Measurements from ENCODE around the gene EPB41L3.

The EPB41L3 gene

DNA sequence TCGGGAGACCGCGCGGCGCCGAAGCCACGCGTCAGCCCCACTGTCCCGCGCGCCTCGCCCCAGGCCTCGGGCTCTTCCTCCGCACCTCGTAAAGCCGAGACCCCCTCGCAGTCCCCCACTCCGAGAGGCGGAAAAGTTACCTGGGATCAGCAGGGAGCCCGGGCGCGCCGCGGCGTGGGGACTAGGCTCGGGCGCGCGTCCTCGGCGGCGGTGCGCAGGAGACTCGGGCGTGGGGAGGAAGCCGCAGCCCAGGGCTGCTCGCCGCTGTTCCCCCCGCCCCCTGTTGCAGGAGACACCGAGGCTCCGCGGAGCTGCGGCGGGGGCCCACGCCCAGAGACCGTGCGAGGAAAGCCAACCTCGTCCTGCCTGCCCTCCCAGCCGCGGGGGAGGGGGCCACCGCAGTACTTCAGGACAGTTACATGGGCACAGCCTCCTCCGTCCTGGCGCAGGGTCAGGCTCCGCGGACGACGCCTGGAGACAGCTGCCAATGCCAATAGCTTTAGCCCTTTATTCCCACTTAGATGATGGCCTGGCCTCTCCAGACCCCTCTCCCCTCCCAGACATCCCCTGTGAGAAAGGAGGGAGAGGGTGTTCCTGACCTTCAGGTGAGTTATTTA is at the start of gene EPB41L3:
EPB41L3 (minus strand) TSS at position 225 of the 617 bp plus-strand sequence. CDS start 54,814 bp downstream, outside the sequence.
- no peaks in the 10 kb centered on the region for H3K36me3 Mint-ChIP-seq (ENCODE audit: low read depth)
- TF ChIP-seq, protein P1, sequence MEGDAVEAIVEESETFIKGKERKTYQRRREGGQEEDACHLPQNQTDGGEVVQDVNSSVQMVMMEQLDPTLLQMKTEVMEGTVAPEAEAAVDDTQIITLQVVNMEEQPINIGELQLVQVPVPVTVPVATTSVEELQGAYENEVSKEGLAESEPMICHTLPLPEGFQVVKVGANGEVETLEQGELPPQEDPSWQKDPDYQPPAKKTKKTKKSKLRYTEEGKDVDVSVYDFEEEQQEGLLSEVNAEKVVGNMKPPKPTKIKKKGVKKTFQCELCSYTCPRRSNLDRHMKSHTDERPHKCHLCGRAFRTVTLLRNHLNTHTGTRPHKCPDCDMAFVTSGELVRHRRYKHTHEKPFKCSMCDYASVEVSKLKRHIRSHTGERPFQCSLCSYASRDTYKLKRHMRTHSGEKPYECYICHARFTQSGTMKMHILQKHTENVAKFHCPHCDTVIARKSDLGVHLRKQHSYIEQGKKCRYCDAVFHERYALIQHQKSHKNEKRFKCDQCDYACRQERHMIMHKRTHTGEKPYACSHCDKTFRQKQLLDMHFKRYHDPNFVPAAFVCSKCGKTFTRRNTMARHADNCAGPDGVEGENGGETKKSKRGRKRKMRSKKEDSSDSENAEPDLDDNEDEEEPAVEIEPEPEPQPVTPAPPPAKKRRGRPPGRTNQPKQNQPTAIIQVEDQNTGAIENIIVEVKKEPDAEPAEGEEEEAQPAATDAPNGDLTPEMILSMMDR (IDR thresholded peaks at IDR 0.05) = no peak
- peaks cover 20% of the 10 kb centered on the region for H3K27me3 Mint-ChIP-seq (ENCODE audit: low read depth, poor library complexity)
- H3K4me1 Mint-ChIP-seq = peaks cover 36% of the 10 kb centered on the region
- no peaks in the 10 kb centered on the region for H3K9me3 Mint-ChIP-seq
- peak; percentile 66 for DNase-seq
- no peak within 1 kb of the TSS for H3K27ac Mint-ChIP-seq
- peak within 1 kb of the TSS; percentile 91 for H3K4me3 Mint-ChIP-seq

DNA sequence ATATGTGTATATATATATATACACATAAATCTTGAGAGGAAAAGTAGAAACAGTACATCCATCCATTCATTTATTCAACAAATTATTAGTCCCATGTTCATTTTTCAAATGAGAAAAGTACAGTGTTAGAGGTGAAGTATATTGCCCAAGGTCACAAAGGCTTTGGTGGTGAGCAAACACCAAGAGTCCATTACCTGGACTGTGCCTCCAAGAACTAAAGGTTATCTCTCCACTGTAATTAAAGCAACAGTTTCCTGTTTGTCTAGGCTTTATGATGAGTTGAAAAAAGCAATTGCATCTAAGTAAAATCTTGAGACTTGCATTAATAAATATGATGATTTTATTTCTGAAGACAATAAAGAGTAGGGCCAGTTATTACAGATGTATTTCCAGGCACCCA is 44.7 kb upstream of the EPB41L3 start:
- peaks cover 13% of the 10 kb centered on the region for H3K4me1 Mint-ChIP-seq
- no peak for DNase-seq
- no peak overlapping the region for H3K27ac Mint-ChIP-seq
- H3K36me3 Mint-ChIP-seq (ENCODE audit: low read depth) = peaks cover 22% of the 10 kb centered on the region
- TF ChIP-seq, protein P1 (IDR thresholded peaks at IDR 0.05) = no peak
- H3K9me3 Mint-ChIP-seq = peaks cover 26% of the 10 kb centered on the region
- H3K27me3 Mint-ChIP-seq (ENCODE audit: low read depth, poor library complexity) = peaks cover 2% of the 10 kb centered on the region
- no peak overlapping the region for H3K4me3 Mint-ChIP-seq

DNA sequence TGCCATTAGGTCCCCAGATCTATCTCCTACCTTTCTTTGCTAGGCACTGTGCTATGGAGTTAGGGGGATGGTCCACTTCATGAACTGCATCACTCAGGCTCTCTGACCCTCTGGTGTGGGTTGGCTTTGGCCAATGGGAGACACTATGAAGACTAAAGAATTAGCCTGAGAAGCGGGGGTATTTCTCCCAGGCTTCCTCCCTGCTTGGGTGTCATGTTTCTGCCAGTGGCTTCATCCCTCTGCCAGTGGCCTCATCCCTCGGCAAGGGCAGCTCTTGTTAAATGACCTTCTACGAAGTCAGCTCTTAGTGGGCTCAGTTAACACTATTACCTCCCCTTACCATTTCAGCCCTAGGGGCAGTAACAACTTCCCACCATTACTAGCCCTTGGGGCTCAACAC is 41.9 kb upstream of the EPB41L3 start:
- peaks cover 5% of the 10 kb centered on the region for H3K36me3 Mint-ChIP-seq (ENCODE audit: low read depth)
- no peak overlapping the region for H3K4me3 Mint-ChIP-seq
- TF ChIP-seq, protein P1 (IDR thresholded peaks at IDR 0.05) = no peak
- H3K9me3 Mint-ChIP-seq = peaks cover 5% of the 10 kb centered on the region
- H3K27me3 Mint-ChIP-seq (ENCODE audit: low read depth, poor library complexity) = peaks cover 2% of the 10 kb centered on the region
- H3K27ac Mint-ChIP-seq = no peak overlapping the region
- H3K4me1 Mint-ChIP-seq = peaks cover 37% of the 10 kb centered on the region
- DNase-seq = no peak

DNA sequence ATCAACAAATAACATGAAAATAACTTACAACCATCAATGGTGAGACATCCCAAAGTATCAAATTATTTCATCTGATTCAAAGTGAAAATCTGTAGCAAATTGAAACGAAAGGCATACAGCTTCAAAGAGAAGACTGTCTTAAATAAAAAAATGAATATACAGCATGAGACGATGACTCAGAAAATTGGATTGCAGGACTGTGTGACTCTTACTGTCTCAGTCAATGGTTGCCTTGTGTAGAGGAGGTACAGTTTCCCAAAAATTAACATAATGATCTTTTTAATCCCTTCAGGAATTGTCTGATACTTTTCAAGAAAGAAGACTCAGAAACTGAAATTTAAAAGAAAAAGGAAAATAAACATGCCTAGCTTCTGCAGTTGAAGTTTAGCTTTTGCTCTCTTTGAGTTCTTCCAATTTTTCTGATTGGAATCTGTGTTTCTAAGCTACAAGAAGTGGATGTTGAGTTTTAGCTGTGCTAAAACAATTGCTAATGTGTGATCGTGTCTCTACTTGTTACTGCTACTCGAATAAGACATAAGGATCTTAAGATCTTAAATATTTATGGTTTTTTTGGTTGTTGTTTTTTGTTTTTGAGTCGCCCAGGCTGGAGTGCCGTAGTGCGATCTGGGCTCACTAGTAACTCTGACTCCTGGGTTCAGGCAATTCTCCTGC is 41.1 kb upstream of the EPB41L3 start:
- DNase-seq = no peak
- Mint-ChIP-seq H3K27ac (no peak overlapping the region), H3K4me3 (no peak overlapping the region), H3K4me1 (peaks cover 39% of the 10 kb centered on the region), H3K27me3 (ENCODE audit: low read depth, poor library complexity) (peaks cover 2% of the 10 kb centered on the region), H3K9me3 (no peaks in the 10 kb centered on the region), H3K36me3 (ENCODE audit: low read depth) (no peaks in the 10 kb centered on the region)
- TF ChIP-seq, protein P1 (IDR thresholded peaks at IDR 0.05) = no peak

DNA sequence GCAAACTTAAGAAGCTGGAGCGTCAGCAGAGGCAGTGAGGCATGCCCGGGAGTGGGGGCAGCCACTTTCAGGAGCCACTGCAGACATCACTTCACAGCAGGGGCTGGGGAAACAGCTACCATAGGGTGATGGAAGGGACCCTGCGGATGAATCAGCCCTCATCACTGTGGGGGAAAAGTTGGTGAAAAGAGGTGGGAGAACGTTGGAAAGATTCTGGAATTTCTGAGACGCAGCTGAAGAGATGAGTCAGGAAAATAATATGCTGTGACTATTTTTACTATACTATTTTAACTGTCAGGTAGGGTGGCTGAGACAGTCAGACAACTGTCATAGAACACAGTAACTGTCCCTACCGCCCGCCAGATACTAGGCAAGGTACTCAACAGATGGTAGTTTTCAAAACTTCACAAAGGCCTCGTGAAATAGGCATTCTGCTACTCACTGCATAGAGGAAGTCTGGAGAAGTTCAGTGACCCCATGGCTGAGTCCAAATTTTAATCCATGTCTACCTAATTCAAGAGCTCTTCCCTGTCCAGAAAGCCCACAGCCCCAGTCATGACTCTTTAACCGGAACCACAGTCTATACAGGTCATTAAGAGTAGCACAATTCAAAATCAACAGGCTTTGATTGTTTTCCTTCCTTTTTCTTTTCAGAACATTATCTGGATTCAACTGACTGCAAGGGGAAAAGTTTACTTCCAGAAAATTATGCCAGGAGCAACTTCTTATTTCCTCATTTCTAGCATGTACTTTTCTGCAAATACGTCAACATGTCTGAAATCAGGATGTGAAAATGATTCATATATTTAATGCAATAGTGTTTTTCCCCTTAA is 39.3 kb upstream of the EPB41L3 start:
- no peaks in the 10 kb centered on the region for H3K36me3 Mint-ChIP-seq (ENCODE audit: low read depth)
- no peaks in the 10 kb centered on the region for H3K9me3 Mint-ChIP-seq
- peak; percentile 30 for DNase-seq
- peaks cover 39% of the 10 kb centered on the region for H3K4me1 Mint-ChIP-seq
- TF ChIP-seq, protein P1 (IDR thresholded peaks at IDR 0.05) = no peak
- peak overlapping the region; percentile 63 for H3K4me3 Mint-ChIP-seq
- peak overlapping the region; percentile 61 for H3K27ac Mint-ChIP-seq
- peaks cover 2% of the 10 kb centered on the region for H3K27me3 Mint-ChIP-seq (ENCODE audit: low read depth, poor library complexity)
